ENCODE measurements around the gene GLT1D1.

DNA sequence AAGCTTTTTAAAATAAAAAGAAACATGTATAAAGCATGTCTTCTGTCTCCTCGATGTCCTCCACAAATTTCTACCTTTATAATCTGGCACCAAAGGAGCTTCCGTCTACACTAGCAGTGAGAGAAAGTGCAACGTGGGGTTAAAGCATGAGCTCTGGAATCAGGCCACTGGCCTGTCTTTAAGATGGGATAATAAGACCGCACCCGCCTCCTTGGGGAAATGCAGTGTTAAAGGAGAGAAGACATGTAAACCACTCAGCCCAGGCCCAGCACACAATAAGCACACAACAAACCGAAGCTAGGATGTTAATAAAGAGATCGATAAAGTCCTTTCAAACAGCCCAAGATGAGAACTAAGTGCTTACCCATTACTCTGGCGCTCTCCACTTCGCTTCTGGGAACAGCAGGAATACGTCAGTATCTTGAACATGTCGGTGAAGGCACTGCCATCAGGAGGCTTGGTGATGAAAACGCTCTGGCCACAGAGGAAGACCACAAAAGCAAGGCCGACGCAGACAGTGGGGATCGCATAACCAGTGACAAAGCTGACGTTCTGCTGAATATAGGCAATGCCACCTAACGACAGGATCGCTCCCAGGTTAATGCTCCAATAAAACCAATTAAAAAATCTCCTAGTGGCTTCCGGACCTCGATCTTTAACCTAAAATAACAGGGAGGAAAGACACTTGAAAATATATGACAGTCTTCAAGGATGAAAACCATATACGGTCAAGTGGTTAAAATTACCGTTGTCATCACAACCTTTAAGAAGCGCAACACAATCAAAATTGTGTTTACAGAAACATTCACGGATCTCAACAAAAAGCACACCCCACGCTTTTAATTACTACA lies 38.6 kb upstream of the GLT1D1 start:
- TF ChIP-seq GATA2 (IDR thresholded peaks at IDR 0.05; ENCODE audit: low read depth, low read length): no peak
- no peak for TF ChIP-seq GATA3 (IDR thresholded peaks at IDR 0.05; ENCODE audit: low read depth, low read length)
